HEK293T (cell line): ENCODE results near the gene NET1.

Source experiments
- CTCF ChIA-PET: fragments of 350-600 bp; formaldehyde crosslinking; extraction: SDS; loops from one replicate; lab custom pipeline; 2021; ENCODE audit warnings: antibody characterized with exemption, inconsistent platforms; lab: Yijun Ruan, JAX
- POLR2A ChIA-PET: fragments of 350-600 bp; formaldehyde crosslinking; extraction: SDS; loops from one replicate; lab custom pipeline; 2020; ENCODE audit warnings: antibody characterized with exemption, inconsistent platforms; lab: Yijun Ruan, JAX
- DNase-seq: peaks from one replicate; pipeline ENCODE4 v3.0.0; 2012; ENCODE audit warnings: mixed read lengths; ENCODE audit errors: extremely low spot score
- ARNT ChIP-seq: fragments of 450-650 bp; IDR thresholded peaks from 2 replicates; pipeline ENCODE4 v1.6.1; 2017; ENCODE audit warnings: mild to moderate bottlenecking
- BHLHE40 ChIP-seq: fragments of 450-650 bp; IDR thresholded peaks from 2 replicates; pipeline ENCODE4 v1.6.1; 2016; ENCODE audit warnings: mild to moderate bottlenecking, moderate library complexity, borderline replicate concordance
- CTBP1 ChIP-seq: fragments of 450-650 bp; IDR thresholded peaks from 2 replicates; pipeline ENCODE4 v1.6.1; 2016; ENCODE audit warnings: borderline replicate concordance
- ELF4 ChIP-seq: fragments of 450-650 bp; IDR thresholded peaks from 2 replicates; pipeline ENCODE4 v1.6.1; 2017; ENCODE audit warnings: antibody characterized with exemption
- FOXA1 ChIP-seq: fragments of 450-650 bp; IDR thresholded peaks from 2 replicates; pipeline ENCODE4 v1.6.1; 2016; ENCODE audit warnings: mild to moderate bottlenecking
- FOXK2 ChIP-seq: fragments of 450-650 bp; IDR thresholded peaks from 2 replicates; pipeline ENCODE4 v1.6.1; 2016; ENCODE audit warnings: mild to moderate bottlenecking
- FOXM1 ChIP-seq: fragments of 450-650 bp; IDR thresholded peaks from 2 replicates; pipeline ENCODE4 v1.6.1; 2017; ENCODE audit warnings: mild to moderate bottlenecking, borderline replicate concordance
- HDGF ChIP-seq: fragments of 450-650 bp; IDR thresholded peaks from 2 replicates; pipeline ENCODE4 v1.6.1; 2017; ENCODE audit warnings: antibody characterized with exemption, borderline replicate concordance
- L3MBTL2 ChIP-seq: fragments of 450-650 bp; conservative IDR thresholded peaks from 2 replicates; pipeline ENCODE4 v1.6.1; 2016; ENCODE audit warnings: mild to moderate bottlenecking
- LEF1 ChIP-seq: fragments of 450-650 bp; IDR thresholded peaks from 2 replicates; pipeline ENCODE4 v1.6.1; 2017; ENCODE audit warnings: mild to moderate bottlenecking, borderline replicate concordance
- NFRKB ChIP-seq: fragments of 450-650 bp; IDR thresholded peaks from 2 replicates; pipeline ENCODE4 v1.6.1; 2016; ENCODE audit warnings: mild to moderate bottlenecking, moderate library complexity
- PKNOX1 ChIP-seq: fragments of 450-650 bp; IDR thresholded peaks from 2 replicates; pipeline ENCODE4 v1.6.1; 2016
- SP1 ChIP-seq: fragments of 450-650 bp; IDR thresholded peaks from 2 replicates; pipeline ENCODE4 v1.6.1; 2017
- SUZ12 ChIP-seq: fragments of 450-650 bp; IDR thresholded peaks from 2 replicates; pipeline ENCODE4 v1.6.1; 2016; ENCODE audit warnings: mild to moderate bottlenecking
- TARDBP ChIP-seq: fragments of 450-650 bp; IDR thresholded peaks from 2 replicates; pipeline ENCODE4 v1.6.1; 2016
- ZNF384 ChIP-seq: fragments of 450-650 bp; IDR thresholded peaks from 2 replicates; pipeline ENCODE4 v1.6.1; 2016

The NET1 gene

GRCh38 chr10:5446390-5446926 lies 34.1 kb downstream of the NET1 start:
- peak; percentile 91 for TF ChIP-seq L3MBTL2
- no peak for TF ChIP-seq SP1
- TF ChIP-seq NFRKB: no peak
- CTCF ChIA-PET: interaction anchor here (3.6 kb wide), 1 partner anchor 177 kb away, joined by 17 read pairs; no protein-coding TSS in a partner anchor
- POLR2A ChIA-PET: interaction anchor here (0.6 to 1.7 kb wide), 7 partner anchors 8 to 183 kb away, joined by 3 to 5 read pairs (median 4); no protein-coding TSS in a partner anchor
- DNase-seq: peak; percentile 90

- no peak for DNase-seq
- ChIA-PET CTCF (interaction anchor here (3.6 kb wide), 1 partner anchor 176 kb away, joined by 17 read pairs; no protein-coding TSS in a partner anchor), POLR2A (interaction anchor here (1.2 to 1.7 kb wide), 2 partner anchors 99 to 176 kb away, joined by 4 to 5 read pairs; no protein-coding TSS in a partner anchor)
- no peak for TF ChIP-seq PKNOX1
- TF ChIP-seq BHLHE40: no peak
- no peak for TF ChIP-seq SP1
- no peak for TF ChIP-seq NFRKB
Measured at GRCh38 chr10:5447056-5447455, 34.7 kb downstream of the NET1 start.

GRCh38 chr10:5447611-5448071 lies 35.3 kb downstream of the NET1 start:
- TF ChIP-seq HDGF: no peak
- TF ChIP-seq NFRKB: no peak
- no peak for TF ChIP-seq TARDBP
- no peak for TF ChIP-seq ARNT
- no peak for TF ChIP-seq ZNF384
- no peak for TF ChIP-seq LEF1
- TF ChIP-seq CTBP1: no peak
- TF ChIP-seq FOXK2: no peak
- TF ChIP-seq FOXA1: no peak
- TF ChIP-seq BHLHE40: no peak
- TF ChIP-seq SUZ12: no peak
- no peak for TF ChIP-seq L3MBTL2
- TF ChIP-seq PKNOX1: no peak
- no peak for TF ChIP-seq ELF4
- no peak for TF ChIP-seq FOXM1
- TF ChIP-seq SP1: no peak
- no peak for DNase-seq
- ChIA-PET POLR2A (interaction anchor here (1.7 kb wide), 1 partner anchor 175 kb away, joined by 5 read pairs; no protein-coding TSS in a partner anchor), CTCF (no interaction called here)

- CTCF ChIA-PET: no interaction called here
Measured at GRCh38 chr10:5448333-5449001, 36.1 kb downstream of the NET1 start.

GRCh38 chr10:5449227-5449626 lies 36.9 kb downstream of the NET1 start:
- no peak for DNase-seq
- CTCF ChIA-PET: no interaction called here
- TF ChIP-seq FOXK2 (no peak), PKNOX1 (no peak), ELF4 (no peak), LEF1 (no peak), BHLHE40 (no peak), NFRKB (no peak), FOXM1 (no peak), HDGF (no peak), ZNF384 (no peak), TARDBP (no peak), L3MBTL2 (no peak), SUZ12 (no peak), ARNT (no peak), SP1 (no peak), FOXA1 (no peak), CTBP1 (no peak)
- POLR2A ChIA-PET: no interaction called here

More at GRCh38 chr10:5448333-5449001, 36.1 kb downstream of the NET1 start:
- no peak for TF ChIP-seq ELF4
- TF ChIP-seq ARNT: no peak
- no peak for TF ChIP-seq L3MBTL2
- TF ChIP-seq FOXK2: no peak
- no peak for TF ChIP-seq SP1
- TF ChIP-seq CTBP1: no peak
- no peak for TF ChIP-seq ZNF384
- TF ChIP-seq HDGF: no peak
- no peak for TF ChIP-seq LEF1
- no peak for TF ChIP-seq NFRKB
- no peak for TF ChIP-seq BHLHE40
- TF ChIP-seq FOXM1: no peak
- TF ChIP-seq TARDBP: no peak
- no peak for TF ChIP-seq PKNOX1
- TF ChIP-seq FOXA1: no peak
- TF ChIP-seq SUZ12: no peak
- POLR2A ChIA-PET: no interaction called here
- DNase-seq: no peak
